Naive thymus-derived CD8-positive, alpha-beta T cell (primary cell): Measurements from ENCODE around the gene WDR47. TPM values are rescaled to one million over a fixed set of nuclear protein-coding genes. Genes with fewer than 3 reads are reported as not detected.
"Not testable (repeated sequence)": the region's sequence is repeated elsewhere in the genome, so short reads cannot be mapped to it uniquely, and the experiment has no call there.

Experiments
- ATAC-seq, 2 donors: fragments of 150-1000 bp; cut with Tn5 transposase in 1 of 2; sonication (Bioruptor Pico), chemical (Tn5 transposase) in 1 of 2; 1 replicate in 1 of 2; 2 replicates in 1 of 2; pipeline ENCODE4 v1.10.0; 2021; ENCODE audit warnings: mild to moderate bottlenecking in 2 of 2, moderate library complexity in 2 of 2
- POLR2A ChIA-PET: fragments of 350-600 bp; sonication (Branson Sonifier 250); formaldehyde crosslinking; loops from one replicate; lab custom pipeline; 2021; ENCODE audit warnings: antibody characterized with exemption; lab: Charles Lee
- DNase-seq, 10 donors: peaks; one replicate each; pipeline versions ENCODE4 v3.0.0 to v3.0.0-alpha.2; 2020 to 2022
- H3K27ac Mint-ChIP-seq, 10 donors: one replicate each; pipeline ENCODE4 v1.8.0; 2020 to 2022; ENCODE audit warnings: mild to moderate bottlenecking in 10 of 10, mixed read lengths in 10 of 10, moderate library complexity in 4 of 10, inconsistent platforms in 1 of 10
- H3K27me3 Mint-ChIP-seq, 5 donors: one replicate each; pipeline ENCODE4 v1.8.0; 2021 to 2022; ENCODE audit warnings: mixed read lengths in 5 of 5
- H3K36me3 Mint-ChIP-seq, 3 donors: one replicate each; pipeline ENCODE4 v1.8.0; 2020 to 2022; ENCODE audit warnings: mixed read lengths in 3 of 3, mild to moderate bottlenecking in 2 of 3, inconsistent platforms in 1 of 3
- H3K4me1 Mint-ChIP-seq, 4 donors: one replicate each; pipeline ENCODE4 v1.8.0; 2021 to 2022; ENCODE audit warnings: mixed read lengths in 4 of 4
- H3K4me3 Mint-ChIP-seq, 10 donors: one replicate each; pipeline ENCODE4 v1.8.0; 2020 to 2022; ENCODE audit warnings: mild to moderate bottlenecking in 10 of 10, mixed read lengths in 10 of 10, moderate library complexity in 6 of 10, inconsistent platforms in 1 of 10
- H3K9me3 Mint-ChIP-seq, 9 donors: one replicate each; pipeline ENCODE4 v1.8.0; 2020 to 2022; ENCODE audit warnings: mixed read lengths in 9 of 9, mild to moderate bottlenecking in 3 of 9, inconsistent platforms in 1 of 9, moderate library complexity in 1 of 9
- polyA plus RNA-seq, 3 donors: library from polyadenylated mRNA; unstranded; fragments of 300-500 nt; fragmentation: Illumina TruSeq; gene quantifications; one replicate each; pipeline ENCODE4 v1.2.3, GENCODE V29; 2021
- total RNA-seq, 8 experiments: library from RNA in 2 of 8; stranded (reverse) in 2 of 8; gene quantifications; one replicate each; pipeline ENCODE4 v1.2.3 and lab custom pipeline; 2021 to 2026

Gene WDR47
- total and polyA plus RNA-seq, 5 experiments from 2014 or later, result 3.0 to 16.6 (median 6.1) TPM

- Mint-ChIP-seq H3K27ac (peak overlapping the region in 8 of 10 donors; percentile 83 to 97 (median 93)), H3K4me3 (peak overlapping the region in 6 of 10 donors; percentile 6 to 50 (median 30)), H3K36me3 (peaks cover 0 to 57% (median 38%) of the 10 kb centered on the region in 3 donors), H3K4me1 (peaks cover 26 to 59% (median 43%) of the 10 kb centered on the region in 4 donors), H3K27me3 (peaks cover 0 to 13% (median 2%) of the 10 kb centered on the region in 5 donors), H3K9me3 (peaks cover 0 to 7% (median 0%) of the 10 kb centered on the region in 9 donors)
- DNase-seq (no peak), ATAC-seq (no peak)
- POLR2A ChIA-PET, result interaction anchor here (1.1 to 1.4 kb wide), 2 partner anchors 8 to 359 kb away, joined by 3 read pairs; no protein-coding TSS in a partner anchor
Measured at GRCh38 chr1:108955881-108956280, 86.0 kb downstream of the WDR47 start.

- no peak for ATAC-seq
- H3K4me1 Mint-ChIP-seq, result peaks cover 21 to 52% (median 36%) of the 10 kb centered on the region in 4 donors
- H3K36me3 Mint-ChIP-seq, result peaks cover 0 to 53% (median 33%) of the 10 kb centered on the region in 3 donors
- no peak for DNase-seq
- POLR2A ChIA-PET, result no interaction called here
- no peak overlapping the region for H3K4me3 Mint-ChIP-seq
- peaks cover 0 to 7% (median 0%) of the 10 kb centered on the region in 9 donors for H3K9me3 Mint-ChIP-seq
- peaks cover 0 to 6% (median under 1%) of the 10 kb centered on the region in 5 donors for H3K27me3 Mint-ChIP-seq
- H3K27ac Mint-ChIP-seq, result peak overlapping the region in 3 of 10 donors; percentile 10 to 29 (median 27)
Measured at GRCh38 chr1:108955111-108955510, 86.8 kb downstream of the WDR47 start.

DNA sequence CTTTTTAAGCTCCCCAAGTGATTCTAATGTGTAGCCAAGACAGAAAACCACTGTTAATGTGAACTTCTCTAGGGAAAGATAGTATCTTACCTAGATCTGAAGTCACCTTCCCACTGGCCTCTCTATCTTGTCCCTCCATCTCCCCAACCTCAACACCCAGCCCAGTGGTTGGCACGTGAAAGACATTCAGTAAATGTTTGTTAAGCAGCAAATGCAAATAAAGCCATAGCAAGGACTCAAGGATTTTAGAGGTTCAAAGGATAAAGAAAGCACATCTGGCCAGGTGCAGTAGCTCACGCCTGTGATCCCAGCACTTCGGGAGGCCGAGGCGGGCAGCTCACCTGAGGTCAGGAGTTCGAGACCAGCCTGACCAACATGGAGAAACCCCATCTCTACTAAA, 88.5 kb downstream of the WDR47 start:
- Mint-ChIP-seq H3K4me1 (peaks cover 27 to 49% (median 42%) of the 10 kb centered on the region in 4 donors), H3K36me3 (peaks cover 0 to 48% (median 26%) of the 10 kb centered on the region in 3 donors), H3K9me3 (peaks cover 0 to 7% (median 0%) of the 10 kb centered on the region in 9 donors), H3K27ac (no peak overlapping the region), H3K4me3 (no peak overlapping the region), H3K27me3 (peaks cover 0 to 2% (median 0%) of the 10 kb centered on the region in 5 donors)
- POLR2A ChIA-PET, result interaction anchor here (0.6 to 1.6 kb wide), 3 partner anchors 10 to 147 kb away, joined by 3 to 4 read pairs (median 3); partner anchors contain the start of gene CLCC1
- ATAC-seq (no peak), DNase-seq (no peak)

DNA sequence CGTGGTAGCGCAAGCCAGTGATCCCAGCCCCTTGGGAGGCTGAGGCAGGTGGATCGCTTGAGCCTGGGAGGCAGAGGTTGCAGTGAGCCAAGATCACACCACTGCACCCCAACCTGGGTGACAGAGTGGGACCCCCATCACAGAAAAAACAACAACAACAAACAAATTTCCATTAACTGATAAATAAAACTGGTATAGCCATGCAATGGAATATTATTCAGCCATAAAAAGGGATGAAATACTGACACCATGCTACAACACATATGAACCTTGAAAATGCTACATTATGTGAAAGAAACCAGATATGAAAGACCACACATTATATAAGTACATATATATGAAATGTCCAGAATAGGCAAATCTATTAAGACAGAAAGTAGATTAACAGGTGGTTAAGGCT, 90.7 kb downstream of the WDR47 start:
- DNase-seq (no peak), ATAC-seq (no peak)
- peaks cover 0 to 5% (median 0%) of the 10 kb centered on the region in 9 donors for H3K9me3 Mint-ChIP-seq
- POLR2A ChIA-PET, result interaction anchor here (0.7 kb wide), 2 partner anchors 828 to 867 kb away, joined by 4 read pairs; no protein-coding TSS in a partner anchor
- peaks cover 22 to 35% (median 28%) of the 10 kb centered on the region in 4 donors for H3K4me1 Mint-ChIP-seq
- no peak overlapping the region for H3K4me3 Mint-ChIP-seq
- H3K27ac Mint-ChIP-seq, result no peak overlapping the region
- peaks cover 0 to 56% (median 32%) of the 10 kb centered on the region in 3 donors for H3K36me3 Mint-ChIP-seq
- H3K27me3 Mint-ChIP-seq, result no peaks in the 10 kb centered on the region

DNA sequence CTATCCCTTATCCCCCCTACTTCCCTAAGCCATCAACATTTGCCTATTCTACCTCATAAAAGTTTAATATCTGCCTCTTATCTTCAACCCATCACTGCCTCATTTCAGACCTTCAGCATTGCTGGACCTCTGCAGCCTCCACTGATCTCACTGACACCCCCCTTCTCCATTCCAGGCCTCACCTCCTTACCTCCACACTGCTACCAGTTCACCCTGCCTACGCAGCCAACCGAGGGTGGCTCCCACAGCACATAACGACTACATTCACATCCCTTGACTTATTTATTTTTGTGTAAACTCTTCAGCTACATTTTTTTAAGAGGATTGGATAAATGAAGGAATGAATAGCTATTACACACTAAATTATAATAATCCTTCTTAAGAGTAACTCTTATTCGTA, 92.9 kb downstream of the WDR47 start:
- H3K27ac Mint-ChIP-seq, result peak overlapping the region in 4 of 10 donors; percentile 39 to 84 (median 62)
- no peaks in the 10 kb centered on the region for H3K9me3 Mint-ChIP-seq
- H3K4me1 Mint-ChIP-seq, result peaks cover 15 to 25% (median 19%) of the 10 kb centered on the region in 4 donors
- no peak for DNase-seq
- POLR2A ChIA-PET, result no interaction called here
- H3K4me3 Mint-ChIP-seq, result no peak overlapping the region
- ATAC-seq, result no peak
- no peaks in the 10 kb centered on the region for H3K27me3 Mint-ChIP-seq
- peaks cover 0 to 56% (median 27%) of the 10 kb centered on the region in 3 donors for H3K36me3 Mint-ChIP-seq

GRCh38 chr1:108947871-108948525, 93.9 kb downstream of the WDR47 start:
- Mint-ChIP-seq H3K4me1 (peaks cover 12 to 16% (median 14%) of the 10 kb centered on the region in 4 donors), H3K27ac (peak overlapping the region in 3 of 10 donors; percentile 28 to 83 (median 39)), H3K9me3 (no peaks in the 10 kb centered on the region), H3K36me3 (peaks cover 0 to 57% (median 19%) of the 10 kb centered on the region in 3 donors), H3K4me3 (no peak overlapping the region), H3K27me3 (no peaks in the 10 kb centered on the region)
- ATAC-seq, result no peak
- DNase-seq, result no peak
- POLR2A ChIA-PET, result interaction anchor here (0.6 to 1.1 kb wide), 2 partner anchors 8 to 125 kb away, joined by 3 read pairs; no protein-coding TSS in a partner anchor

- Mint-ChIP-seq H3K27me3 (no peaks in the 10 kb centered on the region), H3K4me3 (no peak overlapping the region), H3K4me1 (peaks cover 0 to under 1% (median 0%) of the 10 kb centered on the region in 4 donors), H3K36me3 (peaks cover 0 to 85% (median 25%) of the 10 kb centered on the region in 3 donors), H3K27ac (no peak overlapping the region), H3K9me3 (no peaks in the 10 kb centered on the region)
- DNase-seq (no peak), ATAC-seq (no peak)
- POLR2A ChIA-PET, result no interaction called here
Measured at GRCh38 chr1:108936170-108936569, 105.7 kb downstream of the WDR47 start.

DNA sequence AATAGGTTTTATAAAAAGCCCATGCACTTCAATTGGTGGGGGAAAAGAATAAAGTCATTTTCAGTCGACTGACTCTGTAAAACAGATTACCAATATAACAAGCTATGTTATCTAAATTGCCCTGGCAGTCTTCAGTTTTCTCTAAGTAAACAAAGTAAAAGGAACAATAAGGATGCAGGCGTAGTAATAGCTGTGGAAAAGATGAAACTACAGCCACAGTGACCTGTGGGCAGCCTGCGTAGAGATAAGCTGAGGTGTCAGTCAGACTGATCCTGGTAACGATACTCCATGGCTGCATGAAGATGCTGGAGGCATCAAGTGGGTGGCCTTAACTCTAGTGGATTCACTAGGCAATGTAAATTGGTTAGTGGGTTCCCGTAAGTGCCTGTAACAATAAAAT, 108.0 kb downstream of the WDR47 start:
- Mint-ChIP-seq H3K4me1 (no peaks in the 10 kb centered on the region), H3K4me3 (no peak overlapping the region), H3K36me3 (peaks cover 0 to 87% (median 29%) of the 10 kb centered on the region in 3 donors), H3K27me3 (no peaks in the 10 kb centered on the region), H3K27ac (no peak overlapping the region), H3K9me3 (no peaks in the 10 kb centered on the region)
- ATAC-seq (no peak), DNase-seq (no peak)
- POLR2A ChIA-PET, result interaction anchor here (0.6 kb wide), 1 partner anchor 14 kb away, joined by 3 read pairs; no protein-coding TSS in a partner anchor

- H3K4me1 Mint-ChIP-seq, H3K9me3 Mint-ChIP-seq, POLR2A ChIA-PET, DNase-seq, ATAC-seq, H3K27me3 Mint-ChIP-seq, H3K27ac Mint-ChIP-seq, H3K4me3 Mint-ChIP-seq: not testable (repeated sequence)
- peaks cover 6 to 56% (median 24%) of the 10 kb centered on the region in 3 donors for H3K36me3 Mint-ChIP-seq
Measured at GRCh38 chr1:108927565-108927964, 114.3 kb downstream of the WDR47 start.

DNA sequence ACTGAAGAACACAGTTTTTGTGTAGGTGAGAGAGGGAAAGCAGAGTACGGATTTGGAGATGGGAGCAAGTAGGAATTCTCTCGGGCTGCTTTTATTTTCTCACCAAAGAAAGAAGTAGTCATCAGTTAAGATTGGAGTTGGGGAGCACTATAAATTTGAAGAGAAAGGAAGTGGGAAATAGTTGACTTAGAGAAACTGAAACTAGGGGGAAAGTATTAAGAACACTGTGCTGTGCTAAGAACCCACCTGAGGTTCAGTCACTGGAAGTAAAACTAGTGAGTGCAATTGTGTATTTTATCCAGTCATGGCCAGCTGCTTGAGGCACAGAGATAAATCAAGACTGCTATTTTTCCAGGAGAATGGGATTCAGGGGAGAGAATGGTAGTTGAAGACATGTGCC, 116.0 kb downstream of the WDR47 start:
- Mint-ChIP-seq H3K27me3 (no peaks in the 10 kb centered on the region), H3K4me1 (peaks cover 0 to 2% (median 0%) of the 10 kb centered on the region in 4 donors), H3K4me3 (no peak overlapping the region), H3K27ac (no peak overlapping the region), H3K36me3 (peaks cover 6 to 42% (median 17%) of the 10 kb centered on the region in 3 donors), H3K9me3 (no peaks in the 10 kb centered on the region)
- POLR2A ChIA-PET, result no interaction called here
- ATAC-seq (no peak), DNase-seq (no peak)
